Trophoblast cell (in vitro differentiated cells and primary cell): ENCODE results near the gene SLC25A23.

Source experiments
- DNase-seq, 2 donors: peaks; one replicate each; pipeline ENCODE4 v3.0.0-alpha.2; 2016
- H2AFZ ChIP-seq: 2 replicates; pipeline ENCODE4 v1.6.1; 2013; ENCODE audit warnings: low read length, moderate library complexity, mild to moderate bottlenecking; ENCODE audit not compliant: insufficient read depth, poor library complexity
- H2AK5ac ChIP-seq: 2 replicates; pipeline ENCODE4 v1.6.1; 2013; ENCODE audit warnings: mild to moderate bottlenecking, low read length
- H2BK120ac ChIP-seq: 2 replicates; pipeline ENCODE4 v1.6.1; 2013; ENCODE audit warnings: low read length, mild to moderate bottlenecking, moderate library complexity; ENCODE audit not compliant: insufficient read depth, poor library complexity
- H2BK12ac ChIP-seq: 2 replicates; pipeline ENCODE4 v1.6.1; 2013; ENCODE audit warnings: mild to moderate bottlenecking, low read length, moderate library complexity
- H2BK5ac ChIP-seq: 2 replicates; pipeline ENCODE4 v1.6.1; 2013; ENCODE audit warnings: low read length, low read depth, moderate library complexity, mild to moderate bottlenecking; ENCODE audit not compliant: poor library complexity
- H3K14ac ChIP-seq: 2 replicates; pipeline ENCODE4 v1.6.1; 2013; ENCODE audit warnings: mild to moderate bottlenecking, low read length
- H3K18ac ChIP-seq: 2 replicates; pipeline ENCODE4 v1.6.1; 2013; ENCODE audit warnings: mild to moderate bottlenecking, low read length
- H3K23ac ChIP-seq: 2 replicates; pipeline ENCODE4 v1.6.1; 2013; ENCODE audit warnings: low read length
- H3K27ac ChIP-seq: 2 replicates; pipeline ENCODE4 v1.5.1; 2013; ENCODE audit warnings: low read depth, mild to moderate bottlenecking, inconsistent platforms, low read length, moderate library complexity
- H3K27me3 ChIP-seq: 2 replicates; pipeline ENCODE4 v1.6.1; 2013; ENCODE audit warnings: inconsistent platforms, mild to moderate bottlenecking, low read length, moderate library complexity; ENCODE audit not compliant: insufficient read depth
- H3K36me3 ChIP-seq, 2 experiments: 1 replicate in 1 of 2; 2 replicates in 1 of 2; pipeline ENCODE4 v1.6.1; 2013; ENCODE audit warnings: low read length in 2 of 2, mild to moderate bottlenecking in 2 of 2, moderate library complexity in 1 of 2; ENCODE audit not compliant: insufficient read depth in 2 of 2, control insufficient read depth in 1 of 2
- H3K4ac ChIP-seq: 2 replicates; pipeline ENCODE4 v1.6.1; 2013; ENCODE audit warnings: low read depth, mild to moderate bottlenecking, low read length, moderate library complexity
- H3K4me1 ChIP-seq, 2 experiments: 1 replicate in 1 of 2; 2 replicates in 1 of 2; pipeline ENCODE4 v1.6.1; 2013; ENCODE audit warnings: low read length in 2 of 2, mild to moderate bottlenecking in 2 of 2, moderate library complexity in 1 of 2; ENCODE audit not compliant: insufficient read depth in 2 of 2, control insufficient read depth in 1 of 2
- H3K4me2 ChIP-seq: 2 replicates; pipeline ENCODE4 v1.6.1; 2013; ENCODE audit warnings: inconsistent platforms, mild to moderate bottlenecking, low read length, moderate library complexity
- H3K4me3 ChIP-seq: 2 replicates; pipeline ENCODE4 v1.5.1; 2013; ENCODE audit warnings: mild to moderate bottlenecking, low read depth, low read length, inconsistent platforms
- H3K79me1 ChIP-seq: one replicate; pipeline ENCODE4 v1.6.1; 2013; ENCODE audit warnings: low read length
- H3K79me2 ChIP-seq: 2 replicates; pipeline ENCODE4 v1.6.1; 2013; ENCODE audit warnings: low read length, mild to moderate bottlenecking; ENCODE audit not compliant: control insufficient read depth, insufficient read depth, poor library complexity
- H3K9ac ChIP-seq: 2 replicates; pipeline ENCODE4 v1.6.1; 2013; ENCODE audit warnings: mild to moderate bottlenecking, low read length
- H3K9me3 ChIP-seq: 2 replicates; pipeline ENCODE4 v1.6.1; 2013; ENCODE audit warnings: low read depth, mild to moderate bottlenecking, control low read depth, inconsistent platforms, low read length; ENCODE audit not compliant: insufficient read depth
- H4K12ac ChIP-seq: 2 replicates; pipeline ENCODE4 v1.6.1; 2013; ENCODE audit warnings: low read depth, mild to moderate bottlenecking, low read length, moderate library complexity
- H4K8ac ChIP-seq: 2 replicates; pipeline ENCODE4 v1.6.1; 2013; ENCODE audit warnings: low read depth, mild to moderate bottlenecking, low read length, moderate library complexity
- H4K91ac ChIP-seq: one replicate; pipeline ENCODE4 v1.6.1; 2013; ENCODE audit warnings: low read depth, mild to moderate bottlenecking, low read length, moderate library complexity
- WGBS: extraction: QIAGEN DNeasy Blood & Tissue Kit; methylation state at CpG from one replicate; pipeline ENCODE4 v1.1.7; 2013; ENCODE audit warnings: missing lambda C conversion rate; ENCODE audit not compliant: insufficient read length, insufficient coverage; ENCODE audit errors: extremely low coverage; 5-methylcytosine and 5-hydroxymethylcytosine counted together

Gene SLC25A23

GRCh38 chr19:6470173-6470572, 10.6 kb upstream of the SLC25A23 start:
- Histone ChIP-seq H2AFZ (no peak overlapping the region), H3K36me3 (peaks cover 7 to 11% of the 10 kb centered on the region in 2 experiments), H2BK12ac (no peak overlapping the region), H3K9ac (no peak overlapping the region), H3K14ac (no peak overlapping the region), H4K91ac (no peak overlapping the region), H3K18ac (no peak overlapping the region), H3K23ac (no peak overlapping the region), H2AK5ac (no peak overlapping the region), H3K4ac (no peak overlapping the region), H2BK5ac (no peak overlapping the region), H3K27ac (no peak overlapping the region), H3K9me3 (no peaks in the 10 kb centered on the region), H3K27me3 (no peaks in the 10 kb centered on the region), H3K79me1 (no peaks in the 10 kb centered on the region), H3K4me1 (peaks cover 0 to under 1% of the 10 kb centered on the region in 2 experiments), H3K4me3 (no peak overlapping the region), H4K12ac (no peak overlapping the region), H3K4me2 (no peak overlapping the region), H3K79me2 (no peaks in the 10 kb centered on the region), H4K8ac (no peak overlapping the region), H2BK120ac (no peak overlapping the region)
- no CpG with 5 or more reads among the region's 8 CpGs for WGBS
- DNase-seq, result no peak

DNA sequence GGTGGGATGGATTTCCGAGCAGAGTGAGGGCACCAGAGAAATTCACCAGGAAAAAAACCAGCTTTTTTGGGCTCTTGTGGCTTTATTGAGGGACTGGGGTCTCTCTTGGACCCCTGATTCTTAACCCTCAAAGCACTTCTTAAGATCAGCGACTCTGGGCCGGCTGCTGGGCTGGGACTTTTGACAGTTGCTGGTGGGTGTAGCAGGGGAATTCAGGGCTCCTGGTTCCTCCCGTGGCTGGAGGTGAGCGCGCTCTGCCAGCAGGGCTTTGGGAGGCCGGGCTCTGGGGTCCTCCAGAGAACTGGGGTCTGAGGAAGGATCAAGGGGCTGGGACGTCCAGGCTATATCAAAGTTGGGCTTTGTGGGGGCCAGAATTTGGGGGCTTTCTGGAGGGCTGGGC, 7.8 kb upstream of the SLC25A23 start:
- H2AK5ac ChIP-seq, result no peak overlapping the region
- WGBS, result no CpG with 5 or more reads among the region's 8 CpGs
- H3K4me1 ChIP-seq, result peaks cover 3 to 11% of the 10 kb centered on the region in 2 experiments
- H4K8ac ChIP-seq, result no peak overlapping the region
- H3K14ac ChIP-seq, result no peak overlapping the region
- H2BK12ac ChIP-seq, result no peak overlapping the region
- H3K23ac ChIP-seq, result no peak overlapping the region
- no peak overlapping the region for H2BK120ac ChIP-seq
- H3K4me3 ChIP-seq, result no peak overlapping the region
- no peak overlapping the region for H3K4me2 ChIP-seq
- no peaks in the 10 kb centered on the region for H3K9me3 ChIP-seq
- H3K36me3 ChIP-seq, result peaks cover 7 to 11% of the 10 kb centered on the region in 2 experiments
- H3K4ac ChIP-seq, result no peak overlapping the region
- no peaks in the 10 kb centered on the region for H3K27me3 ChIP-seq
- no peak overlapping the region for H4K12ac ChIP-seq
- no peak overlapping the region for H3K18ac ChIP-seq
- no peak for DNase-seq
- H2BK5ac ChIP-seq, result no peak overlapping the region
- no peak overlapping the region for H2AFZ ChIP-seq
- peaks cover 6% of the 10 kb centered on the region for H3K79me1 ChIP-seq
- no peak overlapping the region for H4K91ac ChIP-seq
- H3K9ac ChIP-seq, result no peak overlapping the region
- H3K27ac ChIP-seq, result no peak overlapping the region
- H3K79me2 ChIP-seq, result peaks cover 4% of the 10 kb centered on the region

GRCh38 chr19:6466526-6467248, 7.1 kb upstream of the SLC25A23 start:
- no peak overlapping the region for H3K4me2 ChIP-seq
- H3K27ac ChIP-seq, result no peak overlapping the region
- H3K18ac ChIP-seq, result no peak overlapping the region
- no peaks in the 10 kb centered on the region for H3K9me3 ChIP-seq
- no peak overlapping the region for H2AK5ac ChIP-seq
- no peak overlapping the region for H2BK5ac ChIP-seq
- H2BK12ac ChIP-seq, result no peak overlapping the region
- no peak overlapping the region for H3K14ac ChIP-seq
- peaks cover 4% of the 10 kb centered on the region for H3K79me2 ChIP-seq
- no peak overlapping the region for H2BK120ac ChIP-seq
- H4K12ac ChIP-seq, result no peak overlapping the region
- H3K27me3 ChIP-seq, result no peaks in the 10 kb centered on the region
- DNase-seq, result no peak
- peaks cover 3 to 11% of the 10 kb centered on the region in 2 experiments for H3K4me1 ChIP-seq
- H3K36me3 ChIP-seq, result peaks cover 7 to 11% of the 10 kb centered on the region in 2 experiments
- no peak overlapping the region for H3K9ac ChIP-seq
- H3K4ac ChIP-seq, result no peak overlapping the region
- H4K8ac ChIP-seq, result no peak overlapping the region
- no peak overlapping the region for H3K23ac ChIP-seq
- no CpG with 5 or more reads among the region's 21 CpGs for WGBS
- peaks cover 6% of the 10 kb centered on the region for H3K79me1 ChIP-seq
- H3K4me3 ChIP-seq, result no peak overlapping the region
- H2AFZ ChIP-seq, result no peak overlapping the region
- no peak overlapping the region for H4K91ac ChIP-seq

- no peak overlapping the region for H3K4me3 ChIP-seq
- H3K14ac ChIP-seq, result no peak overlapping the region
- H2BK120ac ChIP-seq, result no peak overlapping the region
- H2BK5ac ChIP-seq, result no peak overlapping the region
- H3K18ac ChIP-seq, result no peak overlapping the region
- no peak overlapping the region for H4K91ac ChIP-seq
- H3K36me3 ChIP-seq, result peaks cover 7 to 11% of the 10 kb centered on the region in 2 experiments
- H3K27ac ChIP-seq, result no peak overlapping the region
- H4K8ac ChIP-seq, result no peak overlapping the region
- no peak overlapping the region for H3K23ac ChIP-seq
- no peak overlapping the region for H2AK5ac ChIP-seq
- WGBS, result no CpG with 5 or more reads among the region's 8 CpGs
- no peak overlapping the region for H4K12ac ChIP-seq
- no peak overlapping the region for H3K4ac ChIP-seq
- no peaks in the 10 kb centered on the region for H3K27me3 ChIP-seq
- no peaks in the 10 kb centered on the region for H3K9me3 ChIP-seq
- peaks cover 6% of the 10 kb centered on the region for H3K79me1 ChIP-seq
- H3K79me2 ChIP-seq, result peaks cover 4% of the 10 kb centered on the region
- H2AFZ ChIP-seq, result no peak overlapping the region
- peaks cover 3 to 11% of the 10 kb centered on the region in 2 experiments for H3K4me1 ChIP-seq
- no peak overlapping the region for H3K4me2 ChIP-seq
- no peak for DNase-seq
- H2BK12ac ChIP-seq, result no peak overlapping the region
- no peak overlapping the region for H3K9ac ChIP-seq
These were observed 6.1 kb upstream of the SLC25A23 start for GRCh38 chr19:6465663-6466062.
